NCI-H345 (cell line): ENCODE measurements around the gene PRTFDC1.
"Not testable (repeated sequence)": the region's sequence is repeated elsewhere in the genome, so short reads cannot be mapped to it uniquely, and the experiment has no call there.

Source experiments
- DNase-seq: peaks from one replicate; lab custom pipeline; 2025; lab: John Stamatoyannopoulos, UW

The PRTFDC1 gene

GRCh38 chr10:24930427-24930826, 22.0 kb downstream of the PRTFDC1 start:
- no peak for DNase-seq

- no peak for DNase-seq
Measured at GRCh38 chr10:24929904-24930303, 22.5 kb downstream of the PRTFDC1 start.

- DNase-seq, result no peak
Measured at GRCh38 chr10:24929056-24929544, 23.3 kb downstream of the PRTFDC1 start.

- DNase-seq, result no peak
Measured at GRCh38 chr10:24928163-24928562, 24.2 kb downstream of the PRTFDC1 start.

- DNase-seq, result no peak
Measured at GRCh38 chr10:24926557-24926956, 25.8 kb downstream of the PRTFDC1 start.

GRCh38 chr10:24925799-24926198, 26.6 kb downstream of the PRTFDC1 start:
- DNase-seq, result no peak

- DNase-seq, result not testable (repeated sequence)
Measured at GRCh38 chr10:24924483-24924882, 27.9 kb downstream of the PRTFDC1 start.

- not testable (repeated sequence) for DNase-seq
Measured at GRCh38 chr10:24922222-24922868, 30.1 kb downstream of the PRTFDC1 start.

- no peak for DNase-seq
Measured at GRCh38 chr10:24920907-24921881, 31.2 kb downstream of the PRTFDC1 start.

- DNase-seq, result not testable (repeated sequence)
Measured at GRCh38 chr10:24920192-24920591, 32.2 kb downstream of the PRTFDC1 start.

- DNase-seq, result not testable (repeated sequence)
Measured at GRCh38 chr10:24919629-24920028, 32.8 kb downstream of the PRTFDC1 start.

- no peak for DNase-seq
Measured at GRCh38 chr10:24917979-24918378, 34.4 kb downstream of the PRTFDC1 start.

GRCh38 chr10:24917493-24917892, 34.9 kb downstream of the PRTFDC1 start:
- DNase-seq, result no peak

- no peak for DNase-seq
Measured at GRCh38 chr10:24916365-24916764, 36.0 kb downstream of the PRTFDC1 start.

GRCh38 chr10:24915304-24915703, 37.1 kb downstream of the PRTFDC1 start:
- DNase-seq, result no peak

GRCh38 chr10:24914148-24914547, 38.3 kb downstream of the PRTFDC1 start:
- DNase-seq, result no peak

GRCh38 chr10:24912215-24912614, 40.2 kb downstream of the PRTFDC1 start:
- no peak for DNase-seq

- DNase-seq, result no peak
Measured at GRCh38 chr10:24911029-24911428, 41.4 kb downstream of the PRTFDC1 start.

- no peak for DNase-seq
Measured at GRCh38 chr10:24910574-24910973, 41.8 kb downstream of the PRTFDC1 start.

- DNase-seq, result no peak
Measured at GRCh38 chr10:24908793-24909423, 43.5 kb downstream of the PRTFDC1 start.

- no peak for DNase-seq
Measured at GRCh38 chr10:24907956-24908355, 44.5 kb downstream of the PRTFDC1 start.

GRCh38 chr10:24906372-24906771, 46.0 kb downstream of the PRTFDC1 start:
- no peak for DNase-seq
